ACHN (cell line): ENCODE data around the gene RDH5.
"Not testable (repeated sequence)": the region's sequence is repeated elsewhere in the genome, so short reads cannot be mapped to it uniquely, and the experiment has no call there.

ENCODE experiments used
- DNase-seq: peaks from one replicate; pipeline ENCODE4 v3.0.0-alpha.2; 2015
- in situ Hi-C: cut with HindIII; loops from 2 replicates; pipeline ENCODE4 v1.10.0; 2017; ENCODE audit warnings: low sequenced_read_pairs, low pct_ligation_motif_present, low pct_unique_long_range_greater_than_20kb

RDH5 gene

DNA sequence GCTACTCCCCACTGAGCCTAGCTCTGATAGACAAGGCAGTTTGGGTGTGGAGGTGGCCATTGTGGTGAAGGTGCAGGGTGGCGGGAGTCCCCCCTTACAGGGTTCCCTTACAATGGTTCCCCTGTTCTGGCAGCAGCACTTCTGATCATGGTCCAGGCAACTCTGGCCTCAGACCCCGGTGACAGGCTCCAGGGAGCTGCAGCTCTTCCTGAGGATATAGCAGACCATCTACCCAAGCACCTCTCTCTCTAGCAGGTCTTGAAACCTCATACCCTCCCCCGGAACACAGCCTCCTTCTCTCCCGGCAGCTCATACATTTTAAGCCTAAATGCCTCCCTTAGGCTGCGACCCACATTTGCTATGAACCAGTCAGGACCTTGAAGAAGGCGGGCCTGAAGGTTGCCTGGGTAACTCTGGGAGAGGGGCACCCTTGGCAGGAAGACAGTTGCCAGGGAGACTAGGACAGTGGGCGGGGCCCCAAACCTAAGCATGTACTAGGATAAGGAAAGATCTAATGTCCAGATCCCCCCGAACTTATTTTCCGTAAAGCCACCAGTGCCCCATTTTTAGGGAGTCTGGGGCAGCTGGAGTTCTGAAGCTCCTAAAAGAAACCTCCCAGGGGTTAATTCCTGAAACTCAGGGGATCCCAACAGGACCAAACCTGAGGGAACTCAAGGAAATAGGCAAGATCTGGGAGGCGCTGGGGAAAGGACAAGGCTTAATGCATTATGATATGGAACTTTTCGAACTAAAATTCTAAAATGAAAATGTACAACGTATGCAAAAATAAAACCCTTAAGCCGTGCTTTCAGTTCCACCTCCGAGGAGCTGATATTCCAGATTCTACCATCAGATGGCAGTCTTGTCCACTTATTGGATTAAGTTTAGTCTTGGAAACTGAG lies 18.2 kb downstream of the RDH5 start:
- peak; percentile 94 for DNase-seq
- in situ Hi-C loops = no loop called here

DNA sequence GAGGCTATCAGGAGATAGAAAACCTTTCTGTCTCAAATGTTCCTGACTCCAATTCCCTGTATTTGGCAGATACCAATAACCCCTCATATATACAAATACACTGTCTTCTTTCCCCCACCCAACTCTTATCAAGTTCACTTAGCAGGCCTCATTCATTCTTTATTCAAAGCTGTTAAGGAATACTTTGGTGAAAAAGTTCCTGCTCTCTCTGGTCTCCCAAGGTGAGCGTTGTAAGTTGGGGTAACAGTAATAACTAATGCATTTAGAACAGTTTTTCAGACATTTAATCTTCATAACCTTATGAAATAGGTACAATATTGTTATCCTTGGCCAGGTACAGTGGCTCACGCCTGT lies 18.8 kb downstream of the RDH5 start:
- in situ Hi-C loops = no loop called here

DNA sequence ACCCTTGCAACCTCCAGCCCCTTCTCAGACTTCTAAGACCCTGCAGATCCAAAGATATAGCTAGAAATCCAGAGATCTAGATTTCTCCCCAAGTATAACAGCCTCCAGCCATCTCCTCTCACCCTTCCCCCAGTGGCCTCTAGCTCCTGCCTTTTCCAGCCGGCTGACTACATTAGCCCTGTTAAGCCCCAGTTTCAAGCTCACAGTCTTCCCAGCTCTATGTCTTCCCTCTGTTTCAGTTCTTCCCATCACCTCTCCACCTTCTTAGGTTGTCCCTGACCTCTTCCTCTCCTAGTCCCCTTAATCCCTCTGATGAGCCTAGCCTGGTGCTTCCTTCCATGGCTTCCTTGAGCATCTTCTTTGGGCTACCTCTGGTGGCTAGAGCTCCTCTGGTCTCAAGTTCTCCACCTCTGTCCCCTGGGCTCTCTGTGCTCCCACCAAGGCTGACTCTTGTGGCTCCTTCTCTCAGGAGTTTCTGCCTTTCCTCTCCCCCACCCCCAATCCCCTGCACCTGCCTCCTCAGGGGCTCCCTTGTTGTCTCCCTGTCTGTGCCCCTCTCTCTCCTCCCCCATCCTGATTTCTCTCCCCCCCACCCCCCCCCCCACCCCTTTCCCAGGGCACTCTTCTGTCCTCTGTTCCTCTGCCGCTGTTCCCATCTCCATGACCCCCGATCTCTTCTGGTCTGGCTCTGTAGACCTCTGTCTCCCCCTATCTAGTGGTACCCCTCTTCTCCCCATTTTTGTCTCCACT lies 21.9 kb downstream of the RDH5 start:
- in situ Hi-C loops = no loop called here
- DNase-seq = no peak

More for the DNA sequence above, 18.8 kb downstream of the RDH5 start:
- DNase-seq = no peak

DNA sequence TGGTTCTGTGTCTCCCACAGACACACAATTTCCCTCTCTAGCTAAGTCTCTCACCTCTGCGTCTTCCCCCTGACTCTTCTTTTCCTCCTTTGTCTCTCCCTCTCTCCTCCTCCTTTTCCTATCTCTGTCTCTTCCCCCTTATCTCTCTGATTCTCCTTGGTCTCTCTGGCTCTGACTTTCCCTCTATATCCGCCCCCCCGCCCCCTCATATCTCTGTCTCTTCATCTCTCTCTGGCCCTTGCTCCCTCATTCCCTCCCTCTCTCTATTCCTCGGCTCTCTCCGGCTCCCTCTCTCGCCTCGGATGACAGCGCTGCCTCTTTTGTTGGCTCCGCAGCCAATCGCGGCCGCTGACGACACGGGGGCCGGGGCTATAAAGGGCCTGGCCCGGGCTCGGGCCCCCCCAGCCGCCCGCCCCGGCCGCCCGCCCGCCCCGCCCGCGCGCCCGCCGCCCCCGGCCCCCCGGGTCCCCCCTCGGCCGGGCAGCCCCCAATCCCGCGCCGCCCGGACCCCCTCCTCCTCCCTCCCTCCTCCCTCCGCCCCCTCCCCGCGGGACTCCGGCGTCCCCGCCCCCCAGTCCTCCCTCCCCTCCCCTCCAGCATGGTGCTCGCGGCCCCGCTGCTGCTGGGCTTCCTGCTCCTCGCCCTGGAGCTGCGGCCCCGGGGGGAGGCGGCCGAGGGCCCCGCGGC lies 22.7 kb downstream of the RDH5 start, which contains the start of gene GDF11:
Gene GDF11, plus strand, starts transcription at position 404 of the 687 bp plus-strand sequence. Its CDS starts 195 bp downstream, at position 599.
- in situ Hi-C loops = no loop called here
- DNase-seq = peak; percentile 89

DNA sequence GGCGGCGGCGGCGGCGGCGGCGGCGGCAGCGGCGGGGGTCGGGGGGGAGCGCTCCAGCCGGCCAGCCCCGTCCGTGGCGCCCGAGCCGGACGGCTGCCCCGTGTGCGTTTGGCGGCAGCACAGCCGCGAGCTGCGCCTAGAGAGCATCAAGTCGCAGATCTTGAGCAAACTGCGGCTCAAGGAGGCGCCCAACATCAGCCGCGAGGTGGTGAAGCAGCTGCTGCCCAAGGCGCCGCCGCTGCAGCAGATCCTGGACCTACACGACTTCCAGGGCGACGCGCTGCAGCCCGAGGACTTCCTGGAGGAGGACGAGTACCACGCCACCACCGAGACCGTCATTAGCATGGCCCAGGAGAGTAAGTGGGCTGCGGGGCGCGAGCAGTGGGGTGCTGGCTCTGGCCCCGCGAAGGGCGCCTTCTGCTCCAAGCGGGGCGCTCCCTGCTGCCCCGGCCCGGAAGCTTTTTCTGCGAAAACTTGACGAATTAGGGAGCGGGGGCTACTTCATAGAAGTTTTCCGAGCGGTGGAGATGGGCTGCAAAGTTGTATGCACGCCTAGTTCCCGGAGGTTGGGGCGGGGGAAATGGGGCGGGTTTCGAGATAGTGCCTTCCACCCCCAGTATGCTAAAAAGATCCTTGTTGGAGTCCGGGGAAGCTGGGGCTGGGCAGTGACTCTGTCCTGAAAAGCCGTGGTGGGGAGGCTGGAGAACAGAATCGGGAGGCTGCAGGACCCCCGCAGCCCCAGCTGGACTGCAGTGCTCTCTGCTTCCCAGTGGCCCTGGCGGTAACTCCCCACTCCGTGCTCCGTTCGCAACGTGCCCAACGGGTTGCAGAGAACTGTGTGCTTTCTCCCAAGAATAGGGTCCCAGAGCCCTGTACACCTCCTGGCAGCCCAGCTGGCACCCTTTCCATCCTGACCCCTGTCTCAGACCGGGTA lies 23.5 kb downstream of the RDH5 start:
- DNase-seq = peak; percentile 82
- in situ Hi-C loops = no loop called here

DNA sequence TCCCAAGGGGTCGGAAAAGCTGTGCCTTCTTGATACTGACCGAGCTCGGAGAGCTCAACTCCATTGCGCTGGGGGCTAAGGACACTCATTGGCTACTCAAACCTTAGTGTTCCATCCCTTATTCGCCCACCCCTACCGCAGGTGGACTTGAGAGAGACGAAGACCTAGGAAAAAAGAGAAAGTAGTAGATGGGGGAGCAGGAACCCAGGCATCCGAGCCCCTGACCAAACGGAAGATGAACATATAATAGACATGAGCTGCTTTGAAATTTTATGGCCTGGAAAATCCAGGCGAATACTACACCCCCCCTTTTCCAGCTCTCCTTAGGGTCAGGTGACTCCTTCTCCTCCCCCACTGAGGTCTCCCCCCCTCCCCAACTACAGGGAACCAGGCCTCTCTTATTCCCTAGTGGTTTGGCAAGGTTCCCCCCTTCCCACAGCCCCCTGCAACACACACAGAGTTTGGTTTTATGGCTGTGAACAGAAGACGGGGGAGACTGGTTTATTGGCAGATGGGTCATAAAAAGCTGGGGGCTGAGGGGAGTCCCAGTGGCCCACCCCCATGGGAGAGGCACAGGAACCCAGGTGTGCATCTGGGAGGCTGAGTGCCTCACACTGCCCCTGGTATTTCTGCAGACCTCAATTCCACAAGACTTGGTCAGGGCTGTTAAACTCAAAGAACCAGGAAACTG lies 24.3 kb downstream of the RDH5 start:
- in situ Hi-C loops = no loop called here

DNA sequence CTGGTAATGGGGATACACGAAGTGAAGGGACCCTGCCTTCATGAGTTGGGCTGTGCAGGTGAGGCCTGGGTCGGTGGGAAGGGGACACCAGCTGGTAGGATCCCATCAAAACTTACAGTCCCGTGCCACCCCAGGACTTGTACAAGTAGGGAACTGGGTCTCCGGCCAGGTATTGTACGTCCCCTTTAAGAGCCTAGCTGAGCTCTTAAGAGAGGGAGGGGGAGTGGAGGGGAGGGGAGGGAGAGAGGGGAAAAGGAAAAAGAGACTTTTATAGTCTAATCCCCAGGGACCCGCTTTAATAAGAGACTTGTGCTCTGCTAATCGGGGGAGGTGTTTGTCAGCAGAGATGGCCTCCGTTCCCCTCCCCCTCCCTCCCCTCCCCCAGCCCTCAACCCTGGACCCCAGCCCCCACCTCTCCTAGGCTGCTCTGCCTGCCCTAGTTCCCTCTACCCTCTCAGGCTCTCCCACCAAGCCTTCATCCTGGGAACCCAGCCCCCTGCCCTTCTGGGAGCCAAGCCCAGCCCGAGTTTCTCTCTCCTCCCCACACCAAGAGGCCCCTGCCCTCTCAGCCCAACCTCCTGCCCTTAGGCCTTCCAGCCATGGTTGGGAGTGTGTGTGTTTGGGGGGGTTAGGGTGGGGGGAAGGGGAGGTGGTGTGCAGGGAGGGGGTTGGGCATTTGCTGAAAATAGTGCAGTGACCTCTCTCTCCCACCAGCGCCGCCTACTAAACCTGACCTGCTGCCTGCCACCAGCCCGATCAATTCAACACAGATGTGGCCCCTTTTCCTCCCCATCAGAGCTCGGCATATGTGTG lies 25.4 kb downstream of the RDH5 start:
- DNase-seq = no peak
- in situ Hi-C loops = no loop called here

More for the DNA sequence above, 24.3 kb downstream of the RDH5 start:
- no peak for DNase-seq

DNA sequence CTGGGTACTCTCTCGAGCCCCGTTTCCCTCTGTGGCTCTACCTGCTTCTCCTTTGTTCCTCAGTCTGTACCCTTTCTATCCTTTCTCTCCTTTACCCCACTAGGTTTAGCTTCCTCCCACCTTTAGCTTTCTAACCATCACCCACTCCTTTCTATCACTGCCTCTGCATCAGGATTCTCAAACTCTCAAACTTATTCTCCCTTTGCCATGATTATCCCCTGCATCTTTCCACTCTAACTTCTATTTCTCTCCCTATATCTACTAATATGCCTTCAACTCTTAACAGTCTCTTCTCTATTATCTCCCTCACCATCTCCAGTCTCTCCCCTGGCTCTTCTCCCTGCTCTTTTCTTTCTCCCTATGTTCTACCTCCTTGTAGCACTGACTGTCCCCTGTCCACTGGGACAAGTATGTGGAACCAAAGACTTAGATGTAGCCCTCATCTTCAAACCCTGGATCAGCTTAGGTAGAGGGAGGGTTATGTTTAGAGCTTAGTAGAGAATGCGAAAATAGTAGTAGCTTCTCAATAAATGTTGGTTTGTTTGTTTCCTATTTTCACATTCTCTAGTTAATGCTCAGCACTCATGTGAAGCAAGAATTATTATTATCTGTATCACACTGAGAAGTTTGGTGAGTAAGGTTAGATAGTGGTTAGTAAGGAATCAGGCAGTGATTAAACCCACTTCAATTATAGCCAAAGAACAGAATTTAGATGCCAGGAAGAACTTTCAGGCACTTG lies 26.1 kb downstream of the RDH5 start:
- DNase-seq = no peak
- in situ Hi-C loops = no loop called here

DNA sequence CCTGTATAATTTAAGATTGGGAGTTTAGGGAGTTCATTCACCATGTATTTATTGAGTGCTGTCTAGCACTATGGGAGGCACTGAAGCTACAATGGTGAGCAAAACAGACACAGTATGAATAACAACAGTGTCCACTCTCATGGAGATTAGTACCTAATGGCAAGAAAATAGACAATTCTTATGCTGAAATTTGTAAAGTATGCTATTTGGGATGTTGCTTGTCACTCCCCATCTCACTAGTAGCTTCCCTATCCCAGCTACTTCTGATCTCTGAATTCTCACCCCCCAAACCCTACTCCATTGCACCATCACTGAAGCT lies 26.7 kb downstream of the RDH5 start:
- in situ Hi-C loops = no loop called here
- DNase-seq = no peak

DNA sequence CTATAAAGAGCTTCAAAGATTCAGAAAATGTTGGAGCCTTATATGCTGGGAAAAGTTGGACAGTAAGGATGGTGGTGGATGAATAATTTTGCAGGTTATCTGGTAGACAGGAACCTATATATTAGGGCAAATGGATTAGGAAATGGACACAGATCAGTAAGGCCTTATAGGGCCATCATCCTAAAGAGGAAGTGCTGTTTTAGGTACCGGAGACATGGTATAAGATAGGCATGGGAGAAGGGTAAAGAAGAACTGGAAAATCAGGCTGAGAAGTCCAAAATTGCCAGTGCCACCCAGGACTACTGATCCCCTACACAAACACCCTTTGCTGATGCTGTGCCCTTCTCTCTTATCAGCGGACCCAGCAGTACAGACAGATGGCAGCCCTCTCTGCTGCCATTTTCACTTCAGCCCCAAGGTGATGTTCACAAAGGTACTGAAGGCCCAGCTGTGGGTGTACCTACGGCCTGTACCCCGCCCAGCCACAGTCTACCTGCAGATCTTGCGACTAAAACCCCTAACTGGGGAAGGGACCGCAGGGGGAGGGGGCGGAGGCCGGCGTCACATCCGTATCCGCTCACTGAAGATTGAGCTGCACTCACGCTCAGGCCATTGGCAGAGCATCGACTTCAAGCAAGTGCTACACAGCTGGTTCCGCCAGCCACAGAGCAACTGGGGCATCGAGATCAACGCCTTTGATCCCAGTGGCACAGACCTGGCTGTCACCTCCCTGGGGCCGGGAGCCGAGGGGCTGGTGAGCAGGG lies 28.2 kb downstream of the RDH5 start:
- in situ Hi-C loops = no loop called here

DNA sequence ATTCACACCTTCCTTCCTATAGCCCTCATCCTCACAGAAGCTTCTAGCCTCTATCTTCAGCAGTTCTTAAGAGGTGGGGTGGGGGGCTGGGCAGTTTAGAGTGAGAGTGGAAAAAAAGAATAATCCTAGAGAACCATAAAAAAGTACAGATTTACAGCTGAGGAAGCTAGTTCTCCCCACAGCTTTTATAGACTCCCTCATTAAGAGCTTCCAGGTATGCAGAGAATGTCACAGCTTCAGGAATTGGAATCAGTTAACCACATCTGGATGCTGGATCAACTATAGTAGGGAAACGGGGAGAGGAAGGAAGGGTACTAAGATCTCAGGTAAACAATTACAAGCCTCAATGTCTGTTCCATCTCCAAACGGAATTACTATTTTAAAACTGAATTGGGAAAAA lies 35.1 kb downstream of the RDH5 start:
- in situ Hi-C loops = no loop called here
- DNase-seq = no peak

More for the DNA sequence above, 28.2 kb downstream of the RDH5 start:
- DNase-seq = no peak

DNA sequence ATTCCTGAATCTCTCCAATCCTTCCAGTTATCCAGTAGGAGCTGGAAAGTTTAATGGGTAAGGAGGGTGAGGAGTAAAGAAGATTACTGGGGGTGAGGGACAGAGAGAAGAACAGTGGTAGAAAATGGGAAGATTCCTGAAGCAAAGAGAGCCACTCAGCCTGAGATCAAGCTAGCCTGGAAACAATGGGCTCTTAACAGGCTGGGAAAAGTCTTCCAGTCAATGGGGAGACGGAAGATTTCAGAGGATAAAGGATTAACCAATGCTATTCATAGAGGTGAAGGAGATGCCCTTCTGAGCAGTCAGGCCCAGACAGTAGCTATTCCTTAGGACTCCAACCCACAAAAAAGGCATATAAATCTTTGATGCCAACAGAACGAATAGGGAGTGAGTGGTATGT lies 37.5 kb downstream of the RDH5 start:
- in situ Hi-C loops = no loop called here
- no peak for DNase-seq

DNA sequence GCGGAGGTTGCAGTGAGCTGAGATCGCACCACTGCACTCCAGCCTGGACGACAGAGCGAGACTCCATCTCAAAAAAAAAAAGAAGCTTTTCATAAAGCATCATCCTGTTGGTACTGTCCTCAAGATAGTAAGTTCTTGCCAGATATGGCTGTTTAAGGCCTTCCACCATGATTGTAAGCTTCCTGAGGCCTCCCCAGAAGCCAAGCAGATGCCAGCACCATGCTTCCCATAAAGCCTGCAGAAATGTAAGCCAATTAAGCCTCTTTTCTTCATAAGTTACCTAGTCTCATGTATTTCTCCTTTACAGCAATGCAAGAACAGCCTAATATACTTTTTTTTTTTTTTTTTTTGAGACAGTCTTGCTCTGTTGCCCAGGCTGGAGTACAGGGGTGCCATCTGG lies 38.4 kb downstream of the RDH5 start:
- DNase-seq, in situ Hi-C loops: not testable (repeated sequence)

DNA sequence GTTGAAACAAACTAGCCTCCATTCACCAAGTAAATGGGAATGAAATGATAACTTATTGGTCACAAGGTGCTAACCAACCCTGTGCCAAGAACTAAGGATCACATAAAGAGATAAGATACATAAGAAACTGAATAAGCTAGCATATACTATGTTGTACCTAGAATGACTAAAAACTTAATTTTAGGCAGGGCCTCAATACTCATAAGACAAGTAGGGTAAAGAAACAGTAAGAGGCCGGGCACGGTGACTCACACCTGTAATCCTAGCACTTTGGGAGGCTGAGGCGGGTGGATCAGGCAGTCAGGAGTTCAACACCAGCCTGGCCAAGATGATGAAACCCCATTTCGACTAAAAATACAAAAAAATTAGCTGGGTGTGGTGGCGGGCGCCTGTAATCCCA lies 40.5 kb downstream of the RDH5 start:
- DNase-seq = no peak
- in situ Hi-C loops = no loop called here

DNA sequence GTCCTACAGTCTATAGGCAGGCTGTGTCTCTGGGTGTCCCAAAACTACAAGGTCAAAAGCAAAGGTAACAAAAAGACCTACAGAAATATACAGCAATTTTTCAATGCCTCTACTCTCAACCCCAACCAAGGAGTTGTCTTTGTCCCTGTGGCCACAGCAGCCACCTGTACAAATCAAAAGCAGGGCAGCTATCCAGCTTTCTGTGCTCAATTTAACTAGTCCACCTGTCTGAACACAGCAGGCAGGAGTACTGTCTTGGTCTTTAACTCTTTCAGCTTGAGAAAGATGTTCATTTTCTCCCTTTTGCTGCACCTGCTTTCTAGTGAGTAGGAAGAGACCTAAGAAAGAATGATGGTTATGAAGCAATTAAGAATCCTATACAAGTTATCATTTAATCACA lies 42.5 kb downstream of the RDH5 start:
- no peak for DNase-seq
- in situ Hi-C loops = no loop called here
